A172 (cell line): ENCODE measurements around the gene CCDC180. TPM values are rescaled to one million over a fixed set of nuclear protein-coding genes. Genes with fewer than 3 reads are reported as not detected.
"Not testable (repeated sequence)": the region's sequence is repeated elsewhere in the genome, so short reads cannot be mapped to it uniquely, and the experiment has no call there.

Source experiments
- DNase-seq: peaks from one replicate; pipeline ENCODE4 v3.0.0-alpha.2; 2015; ENCODE audit warnings: low spot score
- total RNA-seq: library from RNA; depleted of rRNA; stranded (reverse); fragments of >200 nt; shearing (Covaris generic); gene quantifications from 2 replicates; pipeline ENCODE4 v1.2.3, GENCODE V29; 2014

The CCDC180 gene
- total RNA-seq, 1 experiment from 2014 or later, result 0.34 TPM

DNA sequence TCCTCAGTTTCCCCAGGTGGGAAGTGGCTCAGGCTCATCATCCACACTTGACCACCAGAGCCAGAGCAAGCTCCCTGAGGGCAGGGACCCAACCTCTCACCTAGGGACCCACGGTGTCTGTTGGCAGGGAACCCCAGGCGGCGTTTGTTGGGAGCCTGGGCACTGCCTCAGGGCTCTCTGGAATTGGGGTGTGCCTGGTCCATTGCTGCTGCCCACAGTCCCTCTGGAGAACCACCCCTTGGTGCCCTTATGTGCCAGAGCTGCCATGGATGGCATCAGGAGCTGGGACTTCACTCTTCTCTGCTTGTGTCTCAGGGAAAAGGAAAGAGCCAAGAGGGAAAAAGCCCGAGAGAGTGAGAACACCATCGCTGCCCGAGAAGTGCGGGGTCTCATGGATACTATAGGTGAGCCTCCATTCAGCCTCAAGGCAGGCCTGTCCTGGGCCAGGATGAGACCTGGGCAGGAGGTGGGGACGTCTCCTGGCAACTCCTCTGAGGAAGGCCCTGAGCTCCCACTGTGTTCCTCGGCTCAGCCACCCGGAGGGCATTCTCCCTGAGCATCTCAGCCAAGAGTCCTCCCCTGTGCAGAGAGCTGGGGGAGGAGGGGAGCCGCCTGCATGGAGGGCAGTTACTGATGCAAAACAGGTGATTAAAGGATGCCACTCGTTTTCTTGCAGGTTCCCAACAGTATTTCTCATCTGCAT, 4.5 kb downstream of the CCDC180 start:
- DNase-seq, result no peak

DNA sequence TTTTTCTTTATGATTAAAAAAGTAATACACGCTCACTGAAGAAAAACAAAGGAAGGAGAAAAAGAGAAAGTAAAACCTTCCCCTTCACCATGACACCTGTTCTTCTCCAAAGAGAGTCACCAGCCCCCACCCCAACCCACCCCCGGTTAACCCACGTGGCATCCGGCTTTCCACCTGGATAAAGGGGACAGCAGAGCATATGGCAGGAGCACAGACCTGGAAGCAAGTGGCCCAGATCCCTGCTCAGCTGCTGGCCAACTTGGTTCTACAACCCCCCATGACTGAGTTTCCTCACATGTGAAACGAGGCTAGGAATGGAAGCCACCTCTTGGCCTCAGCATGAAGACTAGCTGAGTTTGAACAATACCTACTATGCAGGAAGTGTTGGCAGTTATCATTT, 5.1 kb downstream of the CCDC180 start:
- no peak for DNase-seq

DNA sequence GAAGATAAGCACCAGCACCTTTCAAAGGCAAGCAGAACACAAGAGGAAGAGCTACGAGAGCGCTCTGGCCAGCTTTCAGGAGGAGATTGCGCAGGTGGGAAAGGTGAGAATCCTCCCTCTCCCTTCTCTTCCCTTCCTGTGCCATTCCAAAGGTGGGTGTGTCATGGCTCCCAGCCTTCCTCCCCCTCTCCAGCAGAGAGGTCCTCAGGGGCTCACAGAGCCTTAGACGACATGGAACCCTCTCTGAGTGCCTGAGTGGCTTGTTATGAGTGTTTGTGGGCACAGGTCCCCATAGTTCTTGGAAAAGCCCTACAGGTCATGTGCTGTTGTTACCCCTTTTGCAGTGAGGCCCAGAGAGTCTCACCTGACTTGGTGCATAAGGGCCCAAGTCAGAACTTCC, 5.8 kb downstream of the CCDC180 start:
- no peak for DNase-seq

DNA sequence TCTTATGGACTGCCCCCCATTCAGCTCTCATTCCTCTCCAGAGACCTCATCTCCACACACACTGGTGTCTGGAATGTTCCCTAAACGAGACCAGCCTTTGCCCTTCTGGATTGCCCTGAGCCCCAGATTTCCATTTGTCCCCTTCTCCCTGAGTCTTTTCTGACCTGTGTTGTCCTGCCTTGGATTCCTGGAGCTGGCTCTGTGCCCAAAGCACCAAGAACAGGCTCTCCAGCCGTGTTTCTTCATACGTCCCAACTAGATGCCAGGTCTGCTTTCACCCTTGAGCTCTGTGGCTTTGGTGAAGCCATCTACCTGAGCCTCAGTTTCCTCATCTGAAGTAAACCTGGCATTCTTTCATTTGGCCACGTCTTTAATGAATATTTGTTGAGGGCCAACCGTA, 6.3 kb downstream of the CCDC180 start:
- no peak for DNase-seq

DNA sequence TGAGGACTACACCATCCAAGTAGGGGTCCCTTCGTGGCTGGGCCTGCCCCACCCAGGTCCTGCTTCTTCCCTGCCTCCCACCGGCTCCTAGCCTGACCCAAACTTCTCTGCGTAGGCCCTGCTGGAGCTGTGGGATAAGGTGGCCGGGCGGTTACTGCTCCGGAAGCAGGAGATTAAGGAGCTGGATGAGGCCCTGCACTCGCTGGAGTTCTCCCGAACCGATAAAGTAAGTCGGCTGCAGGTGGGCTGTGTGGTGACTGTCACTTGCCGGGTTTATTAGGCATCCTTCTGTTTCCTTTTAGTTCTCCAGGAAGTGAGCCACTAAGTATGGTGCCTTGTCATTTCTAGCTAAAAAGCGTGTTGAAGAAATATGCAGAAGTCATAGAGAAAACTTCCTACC, 7.0 kb downstream of the CCDC180 start:
- DNase-seq, result no peak

DNA sequence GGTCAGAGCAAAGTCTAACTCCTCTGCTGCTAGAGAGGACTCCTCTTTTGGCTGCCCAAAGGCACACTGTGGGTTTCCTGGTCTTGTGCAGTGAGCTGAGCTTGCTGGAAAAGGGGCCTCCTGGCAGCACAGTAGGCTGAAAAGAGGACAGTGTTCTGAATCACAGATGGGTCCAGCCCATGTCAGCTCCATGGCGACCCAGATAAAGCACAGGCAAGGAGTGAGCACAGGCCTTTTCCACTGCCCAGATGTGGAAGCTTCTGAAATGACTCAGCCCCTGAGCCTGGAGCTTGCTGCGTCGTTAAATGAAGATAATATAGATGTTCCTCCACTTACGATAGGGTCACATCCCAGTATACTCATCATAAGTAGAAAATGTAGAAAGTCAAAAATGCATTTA, 8.1 kb downstream of the CCDC180 start:
- no peak for DNase-seq

DNA sequence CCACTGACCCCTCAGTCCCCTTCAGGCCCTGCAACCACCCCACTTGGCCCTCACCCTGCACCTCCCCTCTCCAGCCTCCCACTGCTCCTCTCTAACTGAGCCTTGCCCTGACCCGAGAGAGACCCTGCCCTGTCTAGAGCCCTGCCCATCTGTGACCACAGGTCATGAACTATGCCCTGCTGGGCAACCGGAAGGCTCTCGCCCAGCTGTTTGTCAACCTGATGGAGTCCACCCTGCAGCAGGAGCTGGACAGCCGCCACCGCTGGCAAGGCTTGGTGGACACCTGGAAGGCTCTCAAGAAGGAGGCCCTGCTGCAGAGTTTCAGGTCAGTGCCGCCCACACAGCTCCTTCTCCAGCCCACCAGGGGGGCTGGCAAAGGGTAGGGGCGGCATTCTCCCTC, 9.4 kb downstream of the CCDC180 start:
- no peak for DNase-seq

DNA sequence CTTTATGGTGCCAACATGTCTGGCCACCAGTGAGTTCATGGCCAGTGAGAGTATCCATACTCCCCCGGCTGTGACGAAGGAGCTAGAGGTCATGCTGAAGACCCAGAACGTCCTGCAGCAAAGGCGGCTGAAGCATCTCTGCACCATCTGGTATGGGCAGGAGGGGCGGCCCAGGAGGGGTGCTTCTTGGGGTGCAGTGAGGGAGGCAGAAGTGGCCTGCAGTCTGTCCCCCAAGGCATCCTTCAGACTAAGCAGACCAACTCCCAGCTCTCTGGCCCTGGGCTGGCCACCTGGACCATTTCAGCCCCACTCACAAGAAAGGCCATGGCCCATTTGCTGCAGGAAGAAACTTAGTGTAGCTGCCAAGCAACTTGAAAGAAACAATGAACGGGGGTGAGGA, 11.0 kb downstream of the CCDC180 start:
- no peak for DNase-seq

DNA sequence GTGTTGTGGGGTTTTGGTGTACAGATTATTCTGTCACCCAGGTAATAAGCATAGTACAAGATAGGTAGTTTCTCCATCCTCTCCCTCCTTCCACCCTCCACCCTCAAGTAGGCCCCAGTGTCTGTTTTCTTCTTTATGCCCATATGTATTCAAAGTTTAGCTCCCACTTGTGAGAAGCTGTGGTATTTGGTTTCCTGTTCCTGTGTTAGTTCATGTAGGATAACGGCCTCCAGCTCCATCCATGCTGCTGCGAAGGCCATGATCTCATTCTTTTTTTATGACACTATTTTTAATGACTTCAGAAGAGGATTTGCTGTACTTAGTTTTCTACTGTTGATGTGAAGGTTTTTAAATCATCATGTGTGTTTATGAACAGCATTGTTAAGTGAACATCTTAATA, 11.9 kb downstream of the CCDC180 start:
- DNase-seq, result no peak

DNA sequence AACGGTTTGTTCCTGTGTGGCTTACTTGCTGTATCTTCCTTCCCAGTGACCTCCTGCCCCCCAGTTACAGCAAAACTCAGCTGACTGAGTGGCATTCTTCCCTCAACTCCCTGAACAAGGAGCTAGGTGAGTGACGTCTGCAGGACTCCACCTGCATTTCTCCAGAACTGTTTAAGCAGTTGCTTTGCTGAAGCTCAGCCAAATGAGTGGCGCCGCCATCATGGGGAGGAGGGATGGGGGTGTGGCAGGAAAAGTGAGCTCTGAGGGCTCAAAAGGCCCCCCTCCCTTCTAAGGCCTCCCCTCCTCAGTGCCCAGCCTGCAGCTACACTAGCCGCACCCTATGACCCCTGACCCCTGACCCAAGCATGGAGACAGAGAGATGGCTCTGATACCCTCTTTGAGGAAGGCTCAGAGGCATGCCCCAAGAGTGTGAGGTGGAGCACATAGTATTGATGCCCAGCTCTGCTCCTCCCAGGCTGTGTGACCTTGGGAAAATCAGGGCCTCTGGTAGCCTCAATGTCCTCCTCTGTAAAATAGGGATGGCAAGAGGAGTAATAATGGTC, 12.7 kb downstream of the CCDC180 start:
- no peak for DNase-seq

DNA sequence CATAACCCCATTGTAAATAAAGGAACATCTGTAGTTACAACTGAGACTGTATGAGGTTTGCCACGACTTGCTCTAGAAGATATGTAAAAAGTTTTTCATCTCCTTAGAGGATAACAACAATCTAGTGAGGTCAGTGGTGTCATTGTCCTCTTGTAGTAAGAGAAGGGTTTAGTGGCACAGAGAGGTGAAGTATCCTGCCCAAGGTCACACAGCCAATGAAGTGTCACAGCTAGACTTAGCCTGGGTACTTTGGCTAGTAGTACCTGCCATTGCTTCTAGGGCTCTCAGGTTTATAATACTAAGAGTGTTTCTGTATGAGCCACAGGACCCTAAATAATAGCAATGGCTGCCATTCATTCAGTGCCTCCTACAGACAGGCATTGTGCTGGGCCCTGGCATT, 13.8 kb downstream of the CCDC180 start:
- DNase-seq, result no peak

DNA sequence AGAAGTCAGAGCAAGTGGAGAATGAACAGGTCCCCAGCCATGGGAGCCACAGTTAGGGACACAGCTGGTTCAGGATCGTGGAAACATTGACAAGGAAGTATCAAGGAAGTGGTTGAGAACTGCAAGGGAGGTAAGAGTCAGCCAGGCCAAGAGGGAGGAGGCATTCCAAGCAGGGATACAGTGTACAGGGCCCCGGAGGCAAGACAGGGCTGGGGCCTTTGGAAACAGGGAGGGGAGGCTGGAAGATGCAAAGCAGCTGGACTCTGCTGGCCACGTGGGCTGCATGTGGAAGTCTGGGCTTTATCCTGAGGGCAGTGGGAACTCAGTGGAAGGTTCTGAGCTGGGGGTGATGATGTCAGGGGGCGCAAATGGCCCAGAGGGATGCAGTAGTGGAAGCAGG, 14.2 kb downstream of the CCDC180 start:
- no peak for DNase-seq

DNA sequence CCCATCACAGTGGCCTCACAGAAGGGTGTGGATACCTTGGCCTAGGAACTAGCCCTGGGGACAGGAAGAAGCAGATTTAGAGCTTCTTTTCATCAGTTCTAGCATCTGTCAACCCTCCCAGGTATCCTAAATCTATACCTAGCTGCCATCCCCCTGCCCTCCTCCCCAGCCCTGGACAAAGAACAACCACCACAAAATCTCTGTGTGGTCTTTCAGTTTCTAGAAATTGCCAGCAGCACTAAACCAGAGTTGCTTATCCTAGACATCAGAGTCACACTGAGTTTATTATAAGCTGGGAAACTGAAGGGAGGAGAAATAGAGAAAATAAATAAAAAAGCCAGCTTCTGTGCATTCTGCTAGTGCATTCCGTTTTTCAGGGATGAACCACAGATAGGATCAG, 14.6 kb downstream of the CCDC180 start:
- DNase-seq, result no peak

DNA sequence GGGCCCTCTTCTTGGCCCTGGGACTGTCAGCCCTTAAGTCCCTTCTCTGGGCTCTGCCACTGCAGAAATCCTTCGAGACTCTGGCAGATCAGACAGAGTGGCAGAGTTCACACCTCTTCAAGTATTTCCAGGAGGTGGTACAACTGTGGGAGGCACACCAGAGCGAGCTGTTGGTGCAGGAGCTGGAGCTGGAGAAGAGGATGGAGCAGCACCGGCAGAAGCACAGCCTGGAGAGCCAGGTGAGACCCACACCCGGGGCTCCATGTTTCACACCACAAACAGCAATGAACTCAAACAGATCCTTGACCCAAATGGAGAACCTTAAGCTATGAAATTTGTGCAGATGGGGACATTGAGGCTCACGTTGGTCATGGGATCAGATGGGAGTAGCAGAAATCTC, 17.5 kb downstream of the CCDC180 start:
- DNase-seq, result no peak

DNA sequence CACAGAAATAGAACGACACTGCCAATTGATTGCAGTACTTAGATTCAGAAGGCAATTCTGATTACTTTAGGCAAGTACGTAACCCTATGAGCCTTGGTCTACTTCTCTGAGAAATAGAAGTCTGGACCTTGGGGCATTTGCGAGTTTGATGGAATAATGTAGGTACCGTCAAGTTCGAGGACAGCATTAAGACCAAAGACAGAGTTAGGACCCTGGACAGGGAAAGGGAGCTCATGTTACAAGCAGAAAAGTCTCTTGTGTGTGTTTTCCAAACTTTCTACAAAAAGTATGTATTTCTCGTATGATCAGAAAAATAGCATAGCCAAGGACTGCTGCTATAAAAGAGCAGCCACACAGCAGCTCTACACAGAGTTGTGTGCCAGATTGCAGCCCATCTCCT, 20.1 kb downstream of the CCDC180 start:
- DNase-seq, result no peak

DNA sequence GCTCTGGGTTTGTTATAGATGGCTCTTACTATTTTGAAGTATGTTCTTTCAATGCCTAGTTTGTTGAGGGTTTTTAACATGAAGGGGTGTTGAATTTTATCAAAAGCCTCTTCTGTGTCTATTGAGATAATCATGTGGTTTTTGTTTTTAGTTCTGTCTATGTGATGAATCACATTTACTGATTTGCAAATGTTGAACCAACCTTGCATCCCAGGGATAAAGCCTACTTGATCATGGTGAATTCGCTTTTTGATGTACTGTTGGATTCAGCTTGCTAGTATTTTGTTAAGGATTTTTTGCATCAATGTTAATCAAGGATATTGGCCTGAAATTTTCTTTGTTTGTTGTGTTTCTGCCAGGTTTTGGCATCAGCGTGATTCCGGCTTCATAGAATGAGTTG, 25.5 kb downstream of the CCDC180 start:
- no peak for DNase-seq

DNA sequence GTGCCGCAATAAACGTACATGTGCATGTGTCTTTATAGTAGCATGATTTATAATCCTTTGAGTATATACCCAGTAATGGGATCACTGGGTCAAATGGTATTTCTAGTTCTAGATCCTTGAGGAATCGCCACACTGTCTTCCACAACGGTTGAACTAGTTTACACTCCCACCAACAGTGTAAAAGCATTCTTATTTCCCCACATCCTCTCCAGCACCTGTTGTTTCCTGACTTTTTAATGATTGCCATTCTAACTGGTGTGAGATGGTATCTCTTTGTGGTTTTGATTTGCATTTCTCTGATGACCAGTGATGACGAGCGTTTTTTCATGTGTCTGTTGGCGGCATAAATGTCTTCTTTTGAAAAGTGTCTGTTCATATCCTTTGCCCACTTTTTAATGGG, 28.2 kb downstream of the CCDC180 start:
- not testable (repeated sequence) for DNase-seq

DNA sequence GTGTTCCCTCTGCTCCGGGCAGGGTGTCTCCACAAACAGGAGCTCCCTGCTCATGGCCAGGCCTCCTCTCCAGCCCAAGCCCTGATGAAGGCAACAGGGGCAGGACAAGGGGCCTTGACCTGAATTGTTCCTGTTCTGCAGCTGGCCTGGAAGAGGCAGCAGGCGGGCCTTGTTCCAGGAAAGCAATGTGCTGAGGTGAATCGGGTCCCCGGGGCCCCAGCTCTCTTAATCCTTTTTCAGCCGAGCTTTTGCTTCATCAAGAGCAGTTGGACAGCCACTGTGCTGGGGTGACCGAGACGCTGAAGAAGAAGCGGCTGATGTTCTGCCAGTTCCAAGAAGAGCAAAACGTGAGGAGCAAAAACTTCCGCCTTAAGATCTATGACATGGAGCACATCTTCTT, 41.4 kb downstream of the CCDC180 start:
- no peak for DNase-seq

DNA sequence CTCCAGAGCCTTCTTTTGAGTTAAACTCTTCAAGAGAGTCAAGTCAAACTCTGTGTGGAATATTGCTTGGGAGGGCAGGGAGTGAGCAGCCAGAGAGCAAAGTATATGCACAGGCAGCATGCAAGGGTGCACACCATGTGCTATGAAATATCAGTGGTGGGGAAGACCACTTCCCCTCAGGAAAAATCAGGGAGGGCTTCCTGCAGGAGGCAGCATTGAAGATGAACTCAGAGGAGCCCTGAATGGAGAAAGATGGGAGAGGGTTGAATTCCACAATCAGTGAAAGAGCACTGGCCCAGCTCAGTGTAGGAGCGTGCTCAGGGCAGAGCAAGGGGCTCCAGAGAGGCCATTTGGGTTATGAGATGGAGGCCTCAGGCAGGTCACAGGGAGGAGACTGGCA, 41.9 kb downstream of the CCDC180 start:
- no peak for DNase-seq

DNA sequence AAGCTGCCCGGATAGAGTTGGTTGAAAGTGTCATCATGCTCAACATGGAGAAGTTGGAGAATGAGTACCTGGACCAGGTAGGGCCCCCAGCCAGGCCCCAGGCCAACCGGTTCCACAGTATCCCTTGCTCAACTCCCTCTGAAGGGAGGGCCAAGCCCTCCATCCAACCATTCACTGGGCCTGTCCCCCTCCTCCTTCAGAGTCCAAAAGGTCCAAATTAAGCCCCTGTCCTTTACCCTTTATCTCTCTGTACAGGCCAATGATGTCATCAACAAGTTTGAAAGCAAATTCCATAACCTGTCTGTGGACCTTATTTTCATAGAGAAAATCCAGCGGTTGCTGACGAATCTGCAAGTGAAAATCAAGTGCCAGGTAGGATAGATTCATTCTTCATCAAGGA, 47.2 kb downstream of the CCDC180 start:
- DNase-seq, result no peak

DNA sequence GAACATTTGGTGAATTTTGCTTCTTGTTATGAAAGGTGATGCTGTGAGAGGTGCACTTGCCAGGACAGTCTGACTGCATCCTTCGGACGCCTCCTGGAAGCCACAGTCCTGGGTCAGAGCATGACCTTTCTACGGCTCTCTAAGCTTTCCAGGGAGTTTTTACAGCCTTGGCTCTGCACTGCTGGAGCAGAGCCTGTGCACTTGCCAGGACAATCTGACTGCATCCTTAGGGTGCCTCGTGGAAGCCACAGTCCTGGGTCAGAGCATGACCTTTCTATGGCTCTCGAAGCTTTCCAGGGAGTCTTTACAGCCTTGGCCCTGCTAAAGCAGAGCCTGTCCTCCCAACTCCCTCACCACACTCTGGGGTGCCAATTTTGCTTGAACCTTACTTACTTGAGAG, 49.6 kb downstream of the CCDC180 start:
- DNase-seq, result no peak
